DND-41 (cell line): ENCODE results near the gene SYNGR1.

Experiments used
- EZH2 ChIP-seq: IDR thresholded peaks from 3 replicates; pipeline ENCODE4 v1.6.1; 2012; ENCODE audit warnings: borderline replicate concordance, low read depth, mild to moderate bottlenecking, moderate library complexity, low read length, inconsistent platforms; ENCODE audit not compliant: severe bottlenecking
- TF ChIP-seq, protein P1 (sequence below): IDR thresholded peaks from 2 replicates; pipeline ENCODE4 v1.5.1; 2012; ENCODE audit warnings: borderline replicate concordance, low read length, moderate library complexity, mild to moderate bottlenecking; ENCODE audit not compliant: poor library complexity, severe bottlenecking; ENCODE audit errors: extremely low read depth

DNA sequence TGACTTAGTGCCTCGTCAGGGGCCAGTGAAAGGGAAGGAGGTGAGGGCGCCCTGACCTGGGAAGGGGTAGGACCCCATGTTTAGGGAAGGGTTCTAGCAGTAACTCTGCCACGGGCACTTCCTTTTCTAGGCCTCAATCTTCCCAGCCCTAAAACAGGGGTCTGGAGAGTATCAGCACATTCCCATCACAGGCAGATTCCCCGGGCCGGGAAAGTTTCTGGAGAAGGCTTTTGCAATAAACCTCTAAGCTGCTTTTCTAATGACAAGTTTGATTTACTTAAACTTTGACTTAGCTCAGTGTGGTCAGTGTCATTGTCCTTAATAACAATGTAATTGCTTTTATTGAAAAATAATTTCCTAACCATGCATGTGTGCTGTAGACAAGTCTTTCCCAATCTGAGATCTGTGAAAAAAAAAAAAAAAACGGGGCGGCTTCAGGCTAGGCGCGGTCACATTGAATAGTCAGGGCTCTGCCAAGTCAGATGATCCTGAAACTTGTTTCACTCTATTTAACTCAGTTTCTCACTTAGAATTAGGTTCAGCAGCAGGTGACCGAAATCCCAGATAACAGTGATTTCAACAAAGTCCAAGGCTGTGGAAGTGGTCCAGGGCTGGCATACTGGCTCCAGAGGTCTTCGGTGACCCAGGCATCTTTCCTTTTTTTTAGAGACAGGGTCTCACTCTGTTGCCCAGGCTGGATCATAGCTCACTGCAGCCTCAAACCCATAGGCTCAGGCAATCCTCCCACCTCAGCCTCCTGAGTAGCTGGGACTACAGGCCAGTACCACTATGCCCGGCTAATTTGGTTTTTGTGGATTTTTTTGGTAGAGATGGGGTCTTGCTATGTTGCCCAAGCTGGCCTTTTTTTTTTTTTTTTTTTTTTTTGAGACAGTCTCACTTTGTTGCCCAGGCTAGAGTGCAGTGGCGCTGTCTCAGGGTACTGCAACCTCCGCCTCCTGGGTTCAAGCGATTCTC, 30.3 kb downstream of the SYNGR1 start:
- TF ChIP-seq, protein P1, sequence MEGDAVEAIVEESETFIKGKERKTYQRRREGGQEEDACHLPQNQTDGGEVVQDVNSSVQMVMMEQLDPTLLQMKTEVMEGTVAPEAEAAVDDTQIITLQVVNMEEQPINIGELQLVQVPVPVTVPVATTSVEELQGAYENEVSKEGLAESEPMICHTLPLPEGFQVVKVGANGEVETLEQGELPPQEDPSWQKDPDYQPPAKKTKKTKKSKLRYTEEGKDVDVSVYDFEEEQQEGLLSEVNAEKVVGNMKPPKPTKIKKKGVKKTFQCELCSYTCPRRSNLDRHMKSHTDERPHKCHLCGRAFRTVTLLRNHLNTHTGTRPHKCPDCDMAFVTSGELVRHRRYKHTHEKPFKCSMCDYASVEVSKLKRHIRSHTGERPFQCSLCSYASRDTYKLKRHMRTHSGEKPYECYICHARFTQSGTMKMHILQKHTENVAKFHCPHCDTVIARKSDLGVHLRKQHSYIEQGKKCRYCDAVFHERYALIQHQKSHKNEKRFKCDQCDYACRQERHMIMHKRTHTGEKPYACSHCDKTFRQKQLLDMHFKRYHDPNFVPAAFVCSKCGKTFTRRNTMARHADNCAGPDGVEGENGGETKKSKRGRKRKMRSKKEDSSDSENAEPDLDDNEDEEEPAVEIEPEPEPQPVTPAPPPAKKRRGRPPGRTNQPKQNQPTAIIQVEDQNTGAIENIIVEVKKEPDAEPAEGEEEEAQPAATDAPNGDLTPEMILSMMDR, result no peak
- TF ChIP-seq EZH2, result no peak
